ENCODE measurements around the gene WRNIP1. TPM values are rescaled to one million over a fixed set of nuclear protein-coding genes. Genes with fewer than 3 reads are reported as not detected.
"Not testable (repeated sequence)": the region's sequence is repeated elsewhere in the genome, so short reads cannot be mapped to it uniquely, and the experiment has no call there.

Gene WRNIP1
- total RNA-seq, 1 experiment from 2014 or later, result 88.5 TPM

DNA sequence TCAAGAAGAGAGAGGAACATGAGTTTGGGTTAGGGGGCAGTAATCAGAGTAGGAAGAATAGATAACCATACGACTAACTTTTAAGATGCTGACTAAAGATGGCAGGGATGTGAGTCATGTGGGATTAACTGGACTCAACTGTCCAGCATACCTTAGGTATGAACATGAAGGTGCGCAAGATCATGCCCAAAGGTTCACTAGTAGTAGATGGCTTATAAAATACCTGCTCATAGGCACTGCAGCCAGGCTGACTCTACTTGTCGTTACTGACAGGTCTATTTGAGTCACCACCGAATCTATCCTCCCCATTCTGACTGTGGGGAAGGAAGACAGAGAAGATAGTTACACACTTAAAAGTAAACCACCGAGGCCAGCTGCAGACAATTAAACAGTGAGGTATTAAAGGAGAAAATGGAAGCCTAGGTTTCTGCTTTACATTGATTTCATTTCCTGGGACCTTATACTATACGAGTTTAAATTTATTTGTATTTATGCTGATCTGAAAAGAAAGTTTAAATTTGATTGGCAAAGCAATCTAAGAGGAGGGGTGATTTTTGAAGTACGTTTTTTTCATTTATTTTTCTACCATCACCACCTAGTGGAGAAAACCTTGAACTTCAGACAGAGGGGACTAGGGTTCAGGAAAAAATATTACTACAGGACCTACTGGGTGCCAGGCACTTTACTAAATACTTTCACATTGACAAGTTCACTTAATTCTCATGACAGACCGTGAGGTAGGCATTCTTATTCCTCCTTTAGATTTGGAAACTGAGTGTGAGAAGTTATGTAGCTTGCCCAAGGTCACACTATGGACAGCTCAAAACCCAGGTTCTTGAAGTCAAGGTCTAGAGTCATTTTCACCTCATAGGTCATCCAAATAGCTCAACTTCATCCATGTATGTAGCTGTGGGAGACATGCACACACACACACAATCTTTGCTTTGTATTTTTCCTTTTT, 4.0 kb upstream of the WRNIP1 start:
- DNase-seq (ENCODE audit: low read depth), result no peak

GRCh38 chr6:2762868-2763267, 2.3 kb upstream of the WRNIP1 start:
- not testable (repeated sequence) for DNase-seq (ENCODE audit: low read depth)

DNA sequence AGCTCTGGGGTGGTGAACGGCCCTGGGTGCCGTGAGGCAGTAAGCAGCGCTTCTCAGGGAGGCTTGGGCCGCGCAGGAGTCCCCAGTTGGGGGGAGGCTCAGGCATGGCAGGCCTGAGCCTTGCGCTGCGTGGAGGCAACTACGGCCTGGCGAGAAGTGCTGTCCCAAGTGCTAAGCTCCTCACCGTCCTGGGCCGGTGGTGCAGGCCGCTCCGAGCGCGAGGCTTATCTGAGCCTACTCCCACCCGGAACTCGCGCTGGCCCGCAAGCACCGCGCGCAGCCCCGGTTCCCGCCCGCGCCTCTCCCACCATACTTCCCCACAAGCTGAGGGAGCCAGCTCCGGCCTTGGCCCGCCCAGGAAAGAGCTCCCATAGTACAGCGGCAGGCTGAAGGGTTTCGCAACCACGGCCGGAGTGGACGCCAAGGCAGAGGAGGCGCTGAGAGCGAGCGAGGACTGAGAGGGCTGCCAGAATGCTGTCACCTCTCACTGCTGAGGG, 1.8 kb upstream of the WRNIP1 start:
- DNase-seq (ENCODE audit: low read depth), result no peak

DNA sequence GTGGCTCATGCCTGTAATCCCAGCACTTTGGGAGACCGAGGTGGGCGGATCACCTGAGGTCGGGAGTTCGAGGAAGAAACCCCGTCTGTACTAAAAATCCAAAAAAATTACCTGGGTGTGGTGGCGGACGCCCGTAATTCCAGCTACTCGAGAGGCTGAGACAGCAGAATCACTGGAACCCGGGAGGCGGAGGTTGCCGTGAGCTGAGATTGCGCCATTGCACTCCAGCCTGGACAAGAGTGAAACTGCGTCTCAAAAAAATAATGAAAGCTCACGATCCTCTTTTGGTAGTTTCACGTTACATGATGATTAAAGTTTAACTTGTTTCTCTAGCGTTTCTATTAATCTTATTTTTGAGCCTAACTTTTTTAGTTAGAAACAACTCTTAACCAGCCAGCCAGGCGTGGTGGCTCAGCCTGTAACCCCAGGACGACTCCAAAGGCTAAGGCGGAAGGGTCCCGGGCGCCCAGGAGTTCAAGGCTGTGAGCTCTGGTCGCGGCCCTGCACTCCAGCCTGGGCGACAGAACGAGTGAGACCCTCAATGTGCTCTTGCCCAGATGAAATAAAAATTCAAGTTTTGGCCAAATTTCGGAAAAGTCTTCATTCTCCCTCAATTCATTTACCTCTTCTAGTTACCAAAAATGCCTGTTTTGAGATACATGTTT, 1.2 kb upstream of the WRNIP1 start:
- no peak for DNase-seq (ENCODE audit: low read depth)

- peak; percentile 60 for DNase-seq (ENCODE audit: low read depth)
Observed at GRCh38 chr6:2764610-2765165, 505 bp upstream of the WRNIP1 start.

DNA sequence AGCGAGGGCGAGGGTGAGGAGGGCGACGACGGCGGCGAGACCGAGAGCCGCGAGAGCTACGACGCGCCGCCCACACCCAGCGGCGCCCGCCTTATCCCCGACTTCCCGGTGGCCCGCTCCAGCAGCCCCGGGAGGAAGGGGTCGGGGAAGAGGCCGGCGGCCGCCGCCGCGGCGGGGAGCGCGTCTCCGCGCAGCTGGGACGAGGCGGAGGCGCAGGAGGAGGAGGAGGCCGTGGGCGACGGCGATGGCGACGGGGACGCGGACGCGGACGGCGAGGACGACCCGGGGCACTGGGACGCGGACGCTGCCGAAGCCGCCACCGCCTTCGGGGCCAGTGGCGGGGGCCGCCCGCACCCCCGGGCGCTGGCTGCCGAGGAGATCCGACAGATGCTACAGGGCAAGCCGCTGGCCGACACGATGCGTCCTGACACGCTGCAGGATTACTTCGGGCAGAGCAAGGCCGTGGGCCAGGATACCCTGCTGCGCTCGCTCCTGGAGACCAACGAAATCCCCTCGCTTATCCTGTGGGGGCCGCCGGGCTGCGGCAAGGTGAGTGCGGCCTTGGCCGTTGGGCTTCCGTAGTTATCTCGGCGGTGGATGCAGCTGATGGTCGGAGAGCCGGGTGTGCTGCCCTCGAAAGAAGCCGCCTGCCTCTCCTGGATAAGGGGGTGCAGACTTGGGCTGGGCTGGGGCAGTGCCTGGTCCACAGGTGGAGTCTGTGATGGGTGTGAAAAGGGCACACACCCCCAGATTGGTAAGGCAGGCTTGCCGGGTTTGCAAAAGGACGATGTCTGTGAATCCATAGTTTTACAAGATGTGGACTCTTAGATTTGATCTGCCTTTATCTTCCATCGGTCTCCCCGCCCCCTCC, 938 bp downstream of the WRNIP1 start:
- no peak for DNase-seq (ENCODE audit: low read depth)

DNA sequence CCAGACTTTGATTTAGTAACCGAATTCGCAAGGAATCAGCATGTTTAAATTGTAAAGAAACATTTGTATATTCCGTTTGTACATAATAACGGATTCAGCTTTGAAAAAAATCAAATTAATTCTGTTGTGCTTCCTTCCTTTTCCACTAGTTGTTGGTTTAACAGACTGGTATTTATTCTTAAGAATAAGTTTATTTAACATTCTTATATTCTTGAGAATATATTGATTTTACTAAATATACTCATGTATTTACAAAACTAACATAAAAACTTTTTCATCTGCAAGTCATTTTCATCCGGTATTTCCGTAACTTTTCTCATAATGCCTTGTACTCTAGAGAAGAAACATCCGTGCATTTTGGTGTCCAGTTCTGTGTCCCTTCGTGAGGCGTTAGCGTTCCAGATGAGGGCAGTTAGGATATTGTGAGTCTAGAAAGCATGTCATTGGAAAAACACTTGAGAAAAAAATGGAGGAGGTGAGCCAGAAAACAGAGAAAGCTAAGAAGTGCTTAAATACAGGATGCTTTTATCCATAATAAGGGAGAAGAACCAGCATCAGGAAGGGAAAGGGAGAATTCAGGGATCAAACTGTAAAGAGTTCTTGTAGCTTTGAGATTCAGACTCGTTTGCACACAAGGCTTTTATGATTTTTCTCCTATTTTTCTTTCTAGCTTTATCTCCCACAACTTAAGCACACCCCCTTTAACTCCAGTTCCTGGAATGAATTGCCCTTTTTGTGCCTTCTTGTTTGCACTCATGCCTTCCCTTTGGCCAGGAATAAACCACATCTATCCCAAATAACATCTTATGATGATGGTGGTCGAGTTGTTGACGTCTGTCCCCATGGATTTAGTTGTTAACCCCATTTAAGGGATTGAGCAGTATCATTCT, 1.8 kb downstream of the WRNIP1 start:
- no peak for DNase-seq (ENCODE audit: low read depth)

DNA sequence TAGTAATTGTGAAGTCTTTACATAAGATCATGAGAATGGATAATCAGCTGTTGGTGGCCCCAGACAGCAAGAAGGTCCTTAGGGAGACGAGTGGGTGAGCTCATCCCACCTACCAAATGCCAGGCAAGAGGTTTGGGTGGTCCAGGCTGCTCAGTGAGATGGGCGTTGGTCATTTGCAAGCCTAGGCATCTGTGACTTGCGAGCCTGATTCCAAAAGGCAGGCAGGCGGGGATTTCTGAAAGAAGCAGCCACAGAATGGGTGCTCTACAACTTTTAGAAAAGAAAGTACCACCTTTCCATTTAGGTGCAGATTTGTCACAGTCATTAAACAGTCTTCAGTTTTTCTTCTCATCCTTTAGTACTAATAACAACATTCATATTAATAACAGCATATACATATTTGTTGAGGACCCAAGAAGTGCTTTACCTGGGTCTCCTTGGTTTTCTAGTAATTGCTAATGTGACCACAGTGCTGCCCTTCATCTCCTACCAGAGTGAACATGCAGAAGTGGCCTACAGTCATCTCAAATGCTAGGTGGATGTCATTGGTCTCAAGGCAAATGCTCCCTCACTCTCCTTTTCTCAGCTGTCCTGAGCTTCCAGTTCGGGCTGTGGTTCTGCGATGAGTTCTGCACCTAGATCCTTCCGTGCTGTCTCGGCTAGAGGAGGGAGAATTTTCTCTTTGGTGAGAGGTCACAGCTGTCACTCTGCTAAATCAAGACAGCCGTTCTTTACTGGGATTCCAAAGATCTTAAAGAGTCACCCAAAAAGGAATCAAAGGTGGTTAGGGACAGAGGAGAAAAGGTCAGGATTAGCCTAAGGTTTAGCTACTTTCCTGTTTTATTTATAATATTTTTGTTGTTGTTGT, 2.7 kb downstream of the WRNIP1 start:
- no peak for DNase-seq (ENCODE audit: low read depth)

DNA sequence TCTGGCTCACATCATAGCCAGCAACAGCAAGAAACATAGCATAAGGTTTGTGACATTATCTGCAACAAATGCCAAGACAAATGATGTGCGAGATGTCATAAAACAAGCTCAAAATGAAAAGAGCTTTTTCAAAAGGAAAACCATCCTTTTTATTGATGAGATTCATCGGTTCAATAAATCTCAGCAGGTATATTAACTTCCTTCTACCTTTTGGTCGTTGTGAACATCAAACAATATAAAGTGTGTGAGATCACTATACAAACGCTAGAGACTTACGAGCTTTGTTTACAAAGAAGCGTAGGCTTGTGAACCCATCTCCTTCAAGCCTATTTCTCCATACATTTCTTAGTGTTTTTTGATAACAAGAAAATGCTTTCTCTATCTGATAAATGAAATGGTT, 3.5 kb downstream of the WRNIP1 start:
- DNase-seq (ENCODE audit: low read depth), result no peak

DNA sequence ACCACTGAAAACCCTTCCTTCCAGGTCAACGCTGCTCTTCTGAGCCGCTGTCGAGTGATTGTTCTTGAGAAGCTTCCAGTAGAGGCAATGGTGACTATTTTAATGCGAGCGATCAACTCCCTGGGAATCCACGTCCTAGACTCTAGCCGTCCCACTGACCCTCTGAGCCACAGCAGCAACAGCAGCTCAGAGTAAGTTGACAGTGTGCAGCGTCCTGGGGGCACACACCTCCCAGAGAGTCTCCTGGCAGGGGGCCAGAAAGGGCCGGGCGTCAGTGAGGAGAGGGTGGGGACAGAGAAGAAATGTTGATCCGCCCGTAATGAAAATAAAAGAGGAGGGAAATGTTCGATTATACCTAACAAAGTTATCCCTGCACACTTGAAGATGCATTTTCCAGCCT, 5.0 kb downstream of the WRNIP1 start:
- DNase-seq (ENCODE audit: low read depth), result no peak

DNA sequence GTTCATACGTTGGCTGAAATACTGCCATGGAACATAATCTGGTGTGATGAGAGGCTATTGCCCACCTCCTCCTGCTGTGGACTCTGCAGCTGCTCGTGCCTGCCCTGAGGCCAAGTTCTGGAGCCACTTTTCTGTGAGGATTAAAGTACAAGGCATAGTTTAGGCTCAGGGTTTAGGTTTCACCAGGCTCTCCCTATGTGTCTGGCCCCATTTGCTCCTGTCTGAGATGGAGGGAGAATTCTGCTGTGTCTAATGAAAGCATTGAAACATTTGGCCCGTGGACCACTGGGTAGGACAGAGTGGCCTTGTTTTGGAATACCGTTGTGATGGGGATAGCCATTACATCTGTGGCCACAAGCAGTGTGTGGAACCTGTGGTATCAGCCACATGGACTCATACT, 5.9 kb downstream of the WRNIP1 start:
- no peak for DNase-seq (ENCODE audit: low read depth)

- no peak for DNase-seq (ENCODE audit: low read depth)
Observed at GRCh38 chr6:2772840-2773239, 7.6 kb downstream of the WRNIP1 start.

DNA sequence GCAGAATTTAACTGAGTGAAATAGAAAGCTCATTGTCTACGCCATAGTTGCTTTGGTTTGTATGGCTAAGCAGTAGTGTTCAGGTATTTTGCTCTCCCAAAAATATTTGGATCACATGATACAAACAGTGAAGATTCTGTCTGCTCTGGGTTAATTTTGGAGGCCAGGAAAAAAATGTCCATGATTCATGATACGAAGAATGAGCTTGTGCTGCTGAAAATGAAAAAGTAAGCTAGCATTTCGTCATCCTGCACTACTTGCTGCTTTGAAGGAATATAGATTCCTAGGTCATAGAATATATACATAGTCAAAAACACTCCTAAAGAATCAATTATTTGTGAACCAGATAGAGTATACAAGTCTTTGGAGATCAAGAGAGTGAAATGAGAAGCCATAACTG, 8.3 kb downstream of the WRNIP1 start:
- no peak for DNase-seq (ENCODE audit: low read depth)

GRCh38 chr6:2775003-2775402, 9.8 kb downstream of the WRNIP1 start:
- no peak for DNase-seq (ENCODE audit: low read depth)

GRCh38 chr6:2777249-2777648, 12.1 kb downstream of the WRNIP1 start:
- no peak for DNase-seq (ENCODE audit: low read depth)

DNA sequence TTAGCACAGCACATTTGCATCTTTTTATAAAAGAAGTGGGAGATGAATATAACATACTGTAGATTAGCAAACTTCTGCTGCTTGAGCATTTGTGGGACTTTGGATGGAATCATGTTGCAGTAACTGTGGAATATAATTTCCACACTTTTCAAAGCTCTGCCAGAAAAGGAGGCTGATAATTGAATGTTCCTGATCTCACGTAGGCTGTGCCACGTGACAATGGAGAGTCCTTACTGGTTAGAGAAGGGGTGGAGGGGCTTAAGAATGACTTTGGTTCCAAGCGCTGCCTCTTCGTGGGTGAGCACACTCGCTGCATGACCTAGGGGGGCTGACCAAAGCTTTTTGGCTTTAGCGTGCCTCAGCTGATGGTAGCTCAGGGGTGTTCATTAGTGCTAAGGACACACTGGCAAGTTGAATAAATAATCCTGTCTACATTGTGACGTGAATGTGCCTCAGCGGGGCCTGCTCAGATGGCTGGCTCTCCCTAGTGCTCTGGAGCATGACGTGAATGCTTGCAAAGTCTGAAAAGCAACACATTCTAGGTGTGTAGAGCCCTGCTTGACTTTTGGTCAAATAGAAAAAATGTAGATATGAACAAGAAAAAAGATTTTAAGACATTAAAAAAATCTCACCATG, 15.0 kb downstream of the WRNIP1 start:
- DNase-seq (ENCODE audit: low read depth), result no peak

DNA sequence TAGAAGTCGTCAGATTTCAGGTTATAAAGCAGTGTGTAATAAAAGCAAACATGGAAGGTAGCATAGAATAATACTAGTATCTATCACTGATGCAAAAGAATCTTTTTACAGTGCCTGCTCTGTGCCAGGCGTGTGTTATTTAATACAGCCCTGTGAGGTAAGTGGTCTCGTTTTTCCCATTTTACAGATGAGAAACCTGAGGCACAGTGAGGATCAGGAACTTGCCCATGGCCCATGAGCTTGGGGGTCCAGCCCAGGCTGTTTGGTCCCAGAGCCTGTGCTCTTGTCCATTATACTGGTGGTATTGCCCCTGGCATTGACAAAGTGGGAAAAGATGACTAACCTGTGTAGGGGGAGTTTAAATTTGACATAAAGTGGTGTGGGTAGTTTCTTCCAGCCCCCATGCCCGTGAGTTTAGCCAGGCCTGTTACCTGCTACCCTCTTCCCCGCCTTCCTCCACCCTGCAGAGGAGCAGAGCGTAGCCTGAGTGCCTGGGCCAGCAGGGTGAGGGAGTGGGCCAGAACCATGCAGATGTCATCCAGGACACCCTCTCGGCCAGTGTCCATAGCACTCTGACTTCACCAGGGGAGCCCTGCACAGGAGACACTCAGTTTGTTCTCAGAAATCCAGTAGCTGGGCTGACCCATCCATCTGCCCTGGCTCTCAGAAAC, 16.6 kb downstream of the WRNIP1 start:
- no peak for DNase-seq (ENCODE audit: low read depth)

DNA sequence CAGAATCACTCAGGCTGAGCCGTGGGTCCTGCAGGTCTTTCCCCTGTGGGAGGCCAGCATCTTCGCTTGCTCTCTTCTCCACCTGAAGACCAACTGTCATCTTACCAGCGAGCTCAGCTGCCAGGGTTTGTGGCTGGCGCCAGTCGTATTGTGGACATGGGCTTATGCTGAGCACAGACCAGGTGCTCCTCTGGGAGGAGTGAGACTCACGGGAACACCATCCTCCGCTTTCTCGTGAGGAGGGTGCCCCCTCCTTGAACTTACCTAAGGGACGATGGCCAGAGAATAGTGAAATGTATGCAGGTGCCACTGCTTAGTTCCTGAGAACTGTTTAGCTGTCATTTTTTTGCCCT, 17.1 kb downstream of the WRNIP1 start:
- DNase-seq (ENCODE audit: low read depth), result no peak

Data from HT1080 (cell line).